Skeletal muscle satellite cell (primary cell): ENCODE data around the gene ATP1B4. TPM values are rescaled to one million over a fixed set of nuclear protein-coding genes. Genes with fewer than 3 reads are reported as not detected.

Source experiments
- H3K27me3 ChIP-seq: 2 replicates; pipeline ENCODE4 v1.7.0; 2013; ENCODE audit warnings: low read length; ENCODE audit not compliant: control insufficient read depth, insufficient read depth
- H3K36me3 ChIP-seq: 2 replicates; pipeline ENCODE4 v1.7.0; 2013; ENCODE audit warnings: mild to moderate bottlenecking, control low read depth, low read length; ENCODE audit not compliant: insufficient read depth
- H3K4me1 ChIP-seq: 2 replicates; pipeline ENCODE4 v1.7.0; 2013; ENCODE audit warnings: low read length; ENCODE audit not compliant: control insufficient read depth, insufficient read depth
- H3K4me2 ChIP-seq: 2 replicates; pipeline ENCODE4 v1.7.0; 2013; ENCODE audit warnings: mild to moderate bottlenecking, low read length
- H3K4me3 ChIP-seq: 2 replicates; pipeline ENCODE4 v1.7.0; 2013; ENCODE audit warnings: low read length
- H3K9ac ChIP-seq: 2 replicates; pipeline ENCODE4 v1.7.0; 2013; ENCODE audit warnings: mild to moderate bottlenecking, low read depth, low read length, moderate library complexity
- H3K9me3 ChIP-seq: replicated peaks from 2 replicates; pipeline ENCODE4 v1.7.0; 2013; ENCODE audit warnings: mild to moderate bottlenecking, control low read depth, low read length
- total RNA-seq: library from RNA; depleted of rRNA; stranded (reverse); fragments of >200 nt; gene quantifications from 2 replicates; pipeline ENCODE4 v1.2.3, GENCODE V29; 2012; rRNA removed

The ATP1B4 gene
- 0.22 TPM in 1 of 2 replicates, not detected in the other for total RNA-seq

DNA sequence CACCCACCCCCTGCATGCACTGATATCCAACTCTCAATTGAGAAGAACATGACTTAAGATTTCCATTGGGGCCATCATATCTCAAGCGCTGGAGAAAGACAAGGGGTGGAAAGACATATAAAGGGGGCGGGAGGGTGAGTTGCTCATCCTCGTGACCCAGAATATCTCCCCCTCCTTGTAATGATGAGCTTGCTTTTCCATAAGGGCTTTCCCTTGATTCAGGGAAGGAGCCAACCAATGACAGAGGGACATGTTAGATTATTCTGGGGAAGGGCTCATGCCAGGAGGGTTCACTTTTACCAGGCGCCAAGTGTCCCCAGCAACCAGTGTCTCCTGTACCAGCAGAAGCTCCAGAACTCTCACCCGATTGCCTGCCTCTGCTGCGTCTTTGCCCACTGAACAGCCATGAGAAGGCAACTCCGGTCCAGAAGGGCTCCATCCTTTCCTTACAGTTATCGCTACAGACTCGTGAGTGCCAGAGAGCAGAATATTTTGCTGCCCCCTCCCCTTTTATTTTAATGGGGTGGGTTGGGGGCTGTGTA lies at the start of gene ATP1B4:
Gene ATP1B4 (plus strand): TSS at position 326 of the 542 bp plus-strand sequence. CDS start 80 bp downstream, at position 406.
- Histone ChIP-seq H3K36me3 (no peaks in the 10 kb centered on the region), H3K9ac (no peak within 1 kb of the TSS), H3K4me2 (no peak within 1 kb of the TSS), H3K27me3 (no peaks in the 10 kb centered on the region), H3K9me3 (no peaks in the 10 kb centered on the region), H3K4me1 (peaks cover 12% of the 10 kb centered on the region), H3K4me3 (no peak within 1 kb of the TSS)

GRCh38 chrX:120315776-120316175 lies 46.1 kb upstream of the ATP1B4 start:
- Histone ChIP-seq H3K9ac (no peak overlapping the region), H3K4me1 (peaks cover 2% of the 10 kb centered on the region), H3K36me3 (no peaks in the 10 kb centered on the region), H3K27me3 (peaks cover 46% of the 10 kb centered on the region), H3K4me2 (no peak overlapping the region), H3K9me3 (no peaks in the 10 kb centered on the region), H3K4me3 (no peak overlapping the region)

- Histone ChIP-seq H3K9me3 (no peaks in the 10 kb centered on the region), H3K4me2 (no peak overlapping the region), H3K9ac (no peak overlapping the region), H3K4me1 (no peaks in the 10 kb centered on the region), H3K4me3 (no peak overlapping the region), H3K27me3 (peaks cover 49% of the 10 kb centered on the region), H3K36me3 (no peaks in the 10 kb centered on the region)
These were observed 45.2 kb upstream of the ATP1B4 start for GRCh38 chrX:120316587-120317283.

DNA sequence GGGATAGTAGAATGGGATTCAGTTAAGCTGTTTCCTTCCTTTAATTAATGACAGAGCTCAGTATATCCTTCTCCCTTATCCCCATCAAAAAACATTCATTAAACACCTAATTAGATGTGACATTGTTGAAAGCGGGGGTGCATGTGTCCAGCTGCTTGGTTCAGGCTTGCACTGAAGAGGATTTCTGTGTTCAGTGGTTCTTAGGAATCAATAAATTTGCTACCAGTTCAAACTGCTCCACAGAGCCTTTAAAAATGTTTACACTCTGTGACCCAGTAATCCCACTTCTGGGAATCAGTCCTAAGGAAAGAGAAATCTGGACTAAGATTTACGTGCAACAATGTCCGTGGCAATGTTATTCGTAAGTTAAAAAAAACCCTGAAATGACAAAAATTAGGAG lies 43.5 kb upstream of the ATP1B4 start:
- no peaks in the 10 kb centered on the region for H3K36me3 ChIP-seq
- no peak overlapping the region for H3K4me3 ChIP-seq
- H3K9ac ChIP-seq: no peak overlapping the region
- no peaks in the 10 kb centered on the region for H3K4me1 ChIP-seq
- H3K27me3 ChIP-seq: peaks cover 33% of the 10 kb centered on the region
- H3K4me2 ChIP-seq: no peak overlapping the region
- H3K9me3 ChIP-seq: no peaks in the 10 kb centered on the region

DNA sequence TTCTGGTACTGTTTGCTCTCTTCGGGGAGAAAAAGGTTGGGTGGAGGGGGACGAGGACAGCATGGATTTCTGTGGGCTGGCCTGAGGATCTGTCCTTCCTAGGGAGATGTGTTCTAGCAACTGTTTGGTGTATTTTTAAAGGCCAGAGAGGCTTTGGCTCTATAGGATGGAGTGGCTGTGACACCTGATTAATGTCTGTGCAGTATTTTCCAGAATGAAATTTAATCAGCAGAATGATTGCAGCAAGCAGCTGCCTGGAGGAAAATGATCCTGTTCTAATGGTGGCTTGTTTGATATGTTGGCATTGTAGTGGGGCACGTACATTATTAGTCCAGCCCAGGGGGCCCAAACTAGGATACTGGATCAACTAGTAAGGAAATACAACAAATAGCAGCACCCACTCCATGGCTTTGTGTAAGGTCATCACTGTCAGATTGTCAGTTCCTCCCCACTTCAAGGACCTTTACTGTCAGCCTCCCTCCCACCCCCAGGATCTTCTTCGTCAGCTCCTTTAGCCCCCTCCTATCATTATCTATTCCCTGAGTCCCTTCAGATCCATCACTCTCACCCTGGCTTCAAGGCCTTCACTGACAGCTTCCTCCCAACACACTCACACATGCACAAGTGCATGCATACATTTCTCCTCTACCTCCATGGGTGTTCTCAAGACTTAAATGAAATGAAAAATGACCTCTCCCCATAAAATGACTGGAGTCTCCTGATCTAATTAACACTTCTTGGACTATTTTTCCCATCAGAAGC lies 40.2 kb upstream of the ATP1B4 start:
- Histone ChIP-seq H3K9me3 (no peaks in the 10 kb centered on the region), H3K36me3 (no peaks in the 10 kb centered on the region), H3K4me1 (no peaks in the 10 kb centered on the region), H3K4me2 (no peak overlapping the region), H3K4me3 (no peak overlapping the region), H3K9ac (no peak overlapping the region), H3K27me3 (peaks cover 24% of the 10 kb centered on the region)

GRCh38 chrX:120331116-120331515 lies 30.8 kb upstream of the ATP1B4 start:
- Histone ChIP-seq H3K9me3 (no peaks in the 10 kb centered on the region), H3K27me3 (no peaks in the 10 kb centered on the region), H3K36me3 (no peaks in the 10 kb centered on the region), H3K4me3 (no peak overlapping the region), H3K4me1 (no peaks in the 10 kb centered on the region), H3K9ac (no peak overlapping the region), H3K4me2 (no peak overlapping the region)

DNA sequence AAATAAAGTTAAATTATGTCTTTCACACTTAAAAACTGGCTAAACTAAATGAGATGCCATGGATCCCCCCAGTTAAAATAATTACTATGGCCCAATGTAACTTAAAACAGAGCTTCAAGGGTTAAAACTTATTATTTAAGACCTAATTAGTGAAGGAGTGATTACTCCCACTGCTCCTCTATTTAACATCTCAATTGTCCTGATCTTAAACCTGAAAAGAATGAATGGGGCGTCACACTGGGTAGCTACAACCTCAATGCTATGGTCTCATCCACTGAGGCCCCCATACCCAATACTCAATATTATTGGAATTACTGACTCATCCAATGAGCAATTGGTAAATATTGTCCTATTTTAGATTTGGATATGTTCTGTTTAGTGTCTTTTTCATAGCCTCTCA lies 29.5 kb upstream of the ATP1B4 start:
- no peak overlapping the region for H3K4me3 ChIP-seq
- H3K9ac ChIP-seq: no peak overlapping the region
- H3K36me3 ChIP-seq: no peaks in the 10 kb centered on the region

DNA sequence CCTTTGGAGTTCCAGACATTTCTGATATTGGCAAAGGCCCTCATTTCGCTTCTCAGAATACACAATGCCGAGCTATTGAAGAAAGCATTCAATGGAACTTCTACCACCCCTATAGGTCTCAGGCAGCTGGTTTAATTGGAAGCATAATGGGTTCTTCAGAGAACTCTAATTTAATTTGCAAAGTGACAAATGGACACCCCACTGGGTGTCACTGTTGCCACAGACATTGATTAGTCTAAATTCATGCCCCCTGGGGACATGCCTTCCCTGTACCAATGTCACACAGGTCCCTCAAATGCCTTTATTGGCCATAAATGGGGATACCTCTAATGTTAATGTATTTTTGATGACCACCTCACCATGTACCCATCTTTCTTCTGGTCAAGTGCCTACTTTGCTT lies 27.7 kb upstream of the ATP1B4 start:
- peaks cover 3% of the 10 kb centered on the region for H3K9me3 ChIP-seq
- no peaks in the 10 kb centered on the region for H3K4me1 ChIP-seq
- no peaks in the 10 kb centered on the region for H3K36me3 ChIP-seq
- H3K4me3 ChIP-seq: no peak overlapping the region
- H3K27me3 ChIP-seq: no peaks in the 10 kb centered on the region
- H3K4me2 ChIP-seq: no peak overlapping the region
- H3K9ac ChIP-seq: no peak overlapping the region

More for the DNA sequence above, 29.5 kb upstream of the ATP1B4 start:
- no peak overlapping the region for H3K4me2 ChIP-seq
- no peaks in the 10 kb centered on the region for H3K27me3 ChIP-seq
- H3K9me3 ChIP-seq: peaks cover 3% of the 10 kb centered on the region
- no peaks in the 10 kb centered on the region for H3K4me1 ChIP-seq

- no peak overlapping the region for H3K4me3 ChIP-seq
- H3K36me3 ChIP-seq: no peaks in the 10 kb centered on the region
- no peak overlapping the region for H3K9ac ChIP-seq
- no peak overlapping the region for H3K4me2 ChIP-seq
- no peaks in the 10 kb centered on the region for H3K27me3 ChIP-seq
- peaks cover 3% of the 10 kb centered on the region for H3K9me3 ChIP-seq
- no peaks in the 10 kb centered on the region for H3K4me1 ChIP-seq
These were observed 27.3 kb upstream of the ATP1B4 start for GRCh38 chrX:120334603-120335002.

DNA sequence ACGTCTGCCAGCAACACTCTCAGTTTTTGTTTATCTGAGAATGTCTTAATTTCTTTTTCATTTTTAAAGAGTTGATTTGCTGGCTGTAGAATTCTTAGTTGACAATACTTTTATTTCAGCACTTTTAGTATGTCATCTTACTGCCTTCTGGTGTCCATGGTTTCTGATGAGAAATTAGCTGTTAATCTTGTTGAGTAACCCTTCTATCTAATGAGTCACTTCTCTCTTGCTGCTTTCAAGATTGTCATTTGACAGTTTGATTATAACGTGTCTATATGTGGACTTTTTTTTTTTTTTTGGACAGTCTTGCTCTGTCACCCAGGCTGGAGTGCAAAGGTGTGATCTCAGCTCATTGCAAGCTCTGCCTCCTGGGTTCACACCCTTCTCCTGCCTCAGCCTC lies 26.6 kb upstream of the ATP1B4 start:
- no peak overlapping the region for H3K4me3 ChIP-seq
- no peak overlapping the region for H3K4me2 ChIP-seq
- no peaks in the 10 kb centered on the region for H3K27me3 ChIP-seq
- H3K4me1 ChIP-seq: no peaks in the 10 kb centered on the region
- peaks cover 3% of the 10 kb centered on the region for H3K9me3 ChIP-seq
- no peak overlapping the region for H3K9ac ChIP-seq
- no peaks in the 10 kb centered on the region for H3K36me3 ChIP-seq

GRCh38 chrX:120336899-120337298 lies 25.0 kb upstream of the ATP1B4 start:
- no peak overlapping the region for H3K4me2 ChIP-seq
- H3K9ac ChIP-seq: no peak overlapping the region
- peaks cover 3% of the 10 kb centered on the region for H3K9me3 ChIP-seq
- no peaks in the 10 kb centered on the region for H3K36me3 ChIP-seq
- H3K4me3 ChIP-seq: no peak overlapping the region
- no peaks in the 10 kb centered on the region for H3K27me3 ChIP-seq
- H3K4me1 ChIP-seq: no peaks in the 10 kb centered on the region
